ENCODE measurements around the gene ZMIZ2. TPM values are rescaled to one million over a fixed set of nuclear protein-coding genes. Genes with fewer than 3 reads are reported as not detected.
"Not testable (repeated sequence)": the region's sequence is repeated elsewhere in the genome, so short reads cannot be mapped to it uniquely, and the experiment has no call there.

ZMIZ2 gene
- total RNA-seq, 2 donors from 2014 or later, result 30.9 to 50.4 TPM

- no peaks in the 10 kb centered on the region for H3K9me3 ChIP-seq
- peak overlapping the region; percentile 37 to 87 (median 80) for H3K27ac ChIP-seq
- TF ChIP-seq CTCF (IDR thresholded peaks at IDR 0.05) (no peak), POLR2A (IDR thresholded peaks at IDR 0.05) (no peak)
- H3K36me3 ChIP-seq (replicated peaks in 1 of 2; ENCODE audit: insufficient read depth in 1 of 2, low read depth in 2 of 2), result peaks cover 5 to 12% of the 10 kb centered on the region in 2 donors
- peaks cover 41% of the 10 kb centered on the region for H3K4me1 ChIP-seq
- intact Hi-C loops (cut with DNase I), result no loop called here
- DNase-seq (no peak), ATAC-seq (no peak)
- H3K4me3 ChIP-seq, result no peak overlapping the region
- WGBS, 2 donors, result 81 to 86% methylated on average over 8 of the region's 8 CpGs
- no peaks in the 10 kb centered on the region for H3K27me3 ChIP-seq
Measured at GRCh38 chr7:44769376-44769775, 20.7 kb downstream of the ZMIZ2 start.

- Histone ChIP-seq H3K27me3 (no peaks in the 10 kb centered on the region), H3K4me3 (no peak overlapping the region), H3K27ac (peak overlapping the region; percentile 37 to 87 (median 80)), H3K4me1 (peaks cover 41% of the 10 kb centered on the region), H3K9me3 (no peaks in the 10 kb centered on the region), H3K36me3 (replicated peaks in 1 of 2; ENCODE audit: insufficient read depth in 1 of 2, low read depth in 2 of 2) (peaks cover 2 to 12% of the 10 kb centered on the region in 2 donors)
- DNase-seq (peak; percentile 34 to 56 (median 50)), ATAC-seq (peak; percentile 54)
- WGBS, 2 donors, result 27% methylated on average over 10 of the region's 10 CpGs
- intact Hi-C loops (cut with DNase I), result no loop called here
- TF ChIP-seq CTCF (IDR thresholded peaks at IDR 0.05) (no peak), POLR2A (IDR thresholded peaks at IDR 0.05) (peak in 2 of 3 donors; percentile 27 to 48)
Measured at GRCh38 chr7:44769776-44770294, 21.2 kb downstream of the ZMIZ2 start.

- DNase-seq, result no peak
- TF ChIP-seq CTCF (IDR thresholded peaks at IDR 0.05) (no peak), POLR2A (IDR thresholded peaks at IDR 0.05) (no peak)
- peaks cover 41% of the 10 kb centered on the region for H3K4me1 ChIP-seq
- no peak for ATAC-seq
- no peak overlapping the region for H3K27ac ChIP-seq
- no peaks in the 10 kb centered on the region for H3K27me3 ChIP-seq
- intact Hi-C loops (cut with DNase I), result no loop called here
- 68 to 72% methylated on average over 3 of the region's 3 CpGs for WGBS, 2 donors
- no peak overlapping the region for H3K4me3 ChIP-seq
- peaks cover 0 to under 1% of the 10 kb centered on the region in 2 donors for H3K36me3 ChIP-seq (replicated peaks in 1 of 2; ENCODE audit: insufficient read depth in 1 of 2, low read depth in 2 of 2)
- H3K9me3 ChIP-seq, result no peaks in the 10 kb centered on the region
Measured at GRCh38 chr7:44771358-44771757, 22.7 kb downstream of the ZMIZ2 start.

GRCh38 chr7:44772440-44772839 lies 23.8 kb downstream of the ZMIZ2 start:
- DNase-seq (no peak), ATAC-seq (no peak)
- no peak for TF ChIP-seq CTCF (IDR thresholded peaks at IDR 0.05)
- TF ChIP-seq POLR2A (IDR thresholded peaks at IDR 0.05), result no peak
- no peaks in the 10 kb centered on the region for H3K36me3 ChIP-seq (replicated peaks in 1 of 2; ENCODE audit: insufficient read depth in 1 of 2, low read depth in 2 of 2)
- intact Hi-C loops (cut with DNase I), result no loop called here
- no peak overlapping the region for H3K4me3 ChIP-seq
- H3K27me3 ChIP-seq, result no peaks in the 10 kb centered on the region
- peaks cover 34% of the 10 kb centered on the region for H3K4me1 ChIP-seq
- WGBS, 2 donors, result 72 to 74% methylated on average over 6 of the region's 6 CpGs
- no peak overlapping the region for H3K27ac ChIP-seq
- no peaks in the 10 kb centered on the region for H3K9me3 ChIP-seq

GRCh38 chr7:44772867-44773266 lies 24.2 kb downstream of the ZMIZ2 start:
- Histone ChIP-seq H3K4me3 (no peak overlapping the region), H3K27ac (no peak overlapping the region), H3K36me3 (replicated peaks in 1 of 2; ENCODE audit: insufficient read depth in 1 of 2, low read depth in 2 of 2) (no peaks in the 10 kb centered on the region), H3K9me3 (no peaks in the 10 kb centered on the region), H3K27me3 (no peaks in the 10 kb centered on the region), H3K4me1 (peaks cover 30% of the 10 kb centered on the region)
- ATAC-seq (no peak), DNase-seq (peak in 1 of 4 donors; percentile 33)
- TF ChIP-seq CTCF (IDR thresholded peaks at IDR 0.05) (peak in 3 of 7 experiments; percentile 9 to 33 (median 17)), POLR2A (IDR thresholded peaks at IDR 0.05) (no peak)
- 56 to 78% methylated on average over 8 to 10 of the region's 10 CpGs for WGBS, 2 donors
- intact Hi-C loops (cut with DNase I), result no loop called here

GRCh38 chr7:44774486-44774885 lies 25.8 kb downstream of the ZMIZ2 start:
- DNase-seq; H3K9me3 ChIP-seq; H3K36me3 ChIP-seq (replicated peaks in 1 of 2; ENCODE audit: insufficient read depth in 1 of 2, low read depth in 2 of 2); intact Hi-C loops (cut with DNase I); H3K4me3 ChIP-seq; H3K27me3 ChIP-seq; ATAC-seq; H3K27ac ChIP-seq: not testable (repeated sequence)
- peaks cover 13% of the 10 kb centered on the region for H3K4me1 ChIP-seq
- 81 to 85% methylated on average over 3 of the region's 3 CpGs for WGBS, 2 donors
